Mesodermal cell (in vitro differentiated cells): ENCODE results near the gene KIF22.
"Not testable (repeated sequence)": the region's sequence is repeated elsewhere in the genome, so short reads cannot be mapped to it uniquely, and the experiment has no call there.

Experiments used
- H3K27ac ChIP-seq: 2 replicates; pipeline ENCODE4 v1.7.0; 2013; ENCODE audit warnings: mild to moderate bottlenecking, low read depth, low read length, moderate library complexity; ENCODE audit not compliant: severe bottlenecking
- H3K36me3 ChIP-seq: 2 replicates; pipeline ENCODE4 v1.7.1; 2013; ENCODE audit warnings: mild to moderate bottlenecking, low read length, moderate library complexity; ENCODE audit not compliant: control insufficient read depth, insufficient read depth
- H3K4me1 ChIP-seq: one replicate; pipeline ENCODE4 v1.7.1; 2013; ENCODE audit warnings: mild to moderate bottlenecking, low read length; ENCODE audit not compliant: insufficient read depth, control insufficient read depth, poor library complexity, severe bottlenecking
- H3K4me3 ChIP-seq: 2 replicates; pipeline ENCODE4 v1.7.0; 2013; ENCODE audit warnings: low read length, control low read depth, mild to moderate bottlenecking; ENCODE audit not compliant: insufficient read depth, poor library complexity, severe bottlenecking; ENCODE audit errors: extremely low read depth
- H3K9me3 ChIP-seq: 2 replicates; pipeline ENCODE4 v1.7.1; 2013; ENCODE audit warnings: mild to moderate bottlenecking, low read length, moderate library complexity; ENCODE audit not compliant: control insufficient read depth
- WGBS, 2 experiments: methylation state at CpG; one replicate each; pipeline ENCODE4 v1.1.5; 2013; ENCODE audit warnings: missing lambda C conversion rate in 2 of 2; ENCODE audit not compliant: insufficient coverage in 2 of 2; 5-methylcytosine and 5-hydroxymethylcytosine counted together

Gene KIF22

GRCh38 chr16:29831490-29831889 lies 40.9 kb downstream of the KIF22 start:
- WGBS, 2 experiments, result 86% methylated on average over 1 to 2 of the region's 2 CpGs
- H3K4me1 ChIP-seq, result no peaks in the 10 kb centered on the region
- no peak overlapping the region for H3K27ac ChIP-seq
- no peaks in the 10 kb centered on the region for H3K36me3 ChIP-seq
- no peaks in the 10 kb centered on the region for H3K9me3 ChIP-seq
- H3K4me3 ChIP-seq, result no peak overlapping the region

GRCh38 chr16:29833219-29833618 lies 42.7 kb downstream of the KIF22 start:
- WGBS, 2 experiments, result 75 to 88% methylated on average over 1 of the region's 4 CpGs
- not testable (repeated sequence) for H3K4me1 ChIP-seq

GRCh38 chr16:29834079-29834478 lies 43.5 kb downstream of the KIF22 start:
- H3K4me3 ChIP-seq, result no peak overlapping the region
- 92 to 96% methylated on average over 4 to 5 of the region's 5 CpGs for WGBS, 2 experiments
- H3K9me3 ChIP-seq, result no peaks in the 10 kb centered on the region
- H3K36me3 ChIP-seq, result no peaks in the 10 kb centered on the region
- H3K27ac ChIP-seq, result no peak overlapping the region
- H3K4me1 ChIP-seq, result peaks cover 10% of the 10 kb centered on the region

More at GRCh38 chr16:29833219-29833618, 42.7 kb downstream of the KIF22 start:
- not testable (repeated sequence) for H3K27ac ChIP-seq, H3K36me3 ChIP-seq, H3K4me3 ChIP-seq, H3K9me3 ChIP-seq

- Histone ChIP-seq H3K27ac (no peak overlapping the region), H3K4me1 (peaks cover 10% of the 10 kb centered on the region), H3K36me3 (no peaks in the 10 kb centered on the region), H3K4me3 (no peak overlapping the region), H3K9me3 (no peaks in the 10 kb centered on the region)
- WGBS, 2 experiments, result 83 to 92% methylated on average over 5 to 6 of the region's 7 CpGs
Observed at GRCh38 chr16:29835926-29836325, 45.4 kb downstream of the KIF22 start.

GRCh38 chr16:29836623-29837022 lies 46.1 kb downstream of the KIF22 start:
- Histone ChIP-seq H3K36me3 (no peaks in the 10 kb centered on the region), H3K27ac (no peak overlapping the region), H3K4me3 (no peak overlapping the region), H3K4me1 (peaks cover 10% of the 10 kb centered on the region), H3K9me3 (no peaks in the 10 kb centered on the region)
- 84 to 90% methylated on average over 12 to 15 of the region's 15 CpGs for WGBS, 2 experiments

GRCh38 chr16:29837841-29838240 lies 47.3 kb downstream of the KIF22 start:
- no peaks in the 10 kb centered on the region for H3K36me3 ChIP-seq
- H3K4me1 ChIP-seq, result peaks cover 10% of the 10 kb centered on the region
- no peak overlapping the region for H3K4me3 ChIP-seq
- 85 to 94% methylated on average over 5 of the region's 5 CpGs for whole genome bisulfite sequencing, 2 experiments
- peak overlapping the region; percentile 29 for H3K27ac ChIP-seq
- no peaks in the 10 kb centered on the region for H3K9me3 ChIP-seq

GRCh38 chr16:29839822-29840221 lies 49.3 kb downstream of the KIF22 start:
- no peaks in the 10 kb centered on the region for H3K9me3 ChIP-seq
- H3K27ac ChIP-seq, result no peak overlapping the region
- 100% methylated on average over 4 of the region's 6 CpGs; no CpG with 5 or more reads in 1 of the 2 experiments for WGBS, 2 experiments
- H3K4me3 ChIP-seq, result no peak overlapping the region
- H3K36me3 ChIP-seq, result no peaks in the 10 kb centered on the region
- H3K4me1 ChIP-seq, result peaks cover 10% of the 10 kb centered on the region

GRCh38 chr16:29840240-29840639 lies 49.7 kb downstream of the KIF22 start:
- Histone ChIP-seq H3K36me3 (no peaks in the 10 kb centered on the region), H3K4me1 (peaks cover 10% of the 10 kb centered on the region), H3K27ac (no peak overlapping the region), H3K4me3 (no peak overlapping the region), H3K9me3 (no peaks in the 10 kb centered on the region)
- 92 to 98% methylated on average over 8 to 9 of the region's 10 CpGs for WGBS, 2 experiments

- no peaks in the 10 kb centered on the region for H3K36me3 ChIP-seq
- H3K4me3 ChIP-seq, result no peak overlapping the region
- WGBS, 2 experiments, result 87 to 96% methylated on average over 22 to 23 of the region's 23 CpGs
Observed at GRCh38 chr16:29841631-29842030, 51.1 kb downstream of the KIF22 start.

GRCh38 chr16:29842732-29843346 lies 52.3 kb downstream of the KIF22 start:
- H3K4me3 ChIP-seq, result no peak overlapping the region
- no peak overlapping the region for H3K27ac ChIP-seq
- 94 to 96% methylated on average over 9 of the region's 9 CpGs for WGBS, 2 experiments
- H3K9me3 ChIP-seq, result no peaks in the 10 kb centered on the region
- peaks cover 6% of the 10 kb centered on the region for H3K4me1 ChIP-seq
- no peaks in the 10 kb centered on the region for H3K36me3 ChIP-seq

More at GRCh38 chr16:29841631-29842030, 51.1 kb downstream of the KIF22 start:
- Histone ChIP-seq H3K27ac (no peak overlapping the region), H3K9me3 (no peaks in the 10 kb centered on the region), H3K4me1 (peaks cover 10% of the 10 kb centered on the region)

GRCh38 chr16:29843931-29844330 lies 53.4 kb downstream of the KIF22 start:
- no peak overlapping the region for H3K4me3 ChIP-seq
- no peaks in the 10 kb centered on the region for H3K36me3 ChIP-seq
- WGBS, 2 experiments, result 90 to 98% methylated on average over 6 of the region's 8 CpGs
- H3K9me3 ChIP-seq, result no peaks in the 10 kb centered on the region
- H3K4me1 ChIP-seq, result no peaks in the 10 kb centered on the region
- no peak overlapping the region for H3K27ac ChIP-seq
